HG03095 (cell line): ENCODE results near the gene TRIM39.

ENCODE experiments used
- ATAC-seq: cut with Tn5 transposase; IDR thresholded peaks from one replicate; pipeline ENCODE4 v1.9.1; 2021; ENCODE audit warnings: moderate library complexity; ENCODE audit not compliant: unreplicated experiment

Gene TRIM39

DNA sequence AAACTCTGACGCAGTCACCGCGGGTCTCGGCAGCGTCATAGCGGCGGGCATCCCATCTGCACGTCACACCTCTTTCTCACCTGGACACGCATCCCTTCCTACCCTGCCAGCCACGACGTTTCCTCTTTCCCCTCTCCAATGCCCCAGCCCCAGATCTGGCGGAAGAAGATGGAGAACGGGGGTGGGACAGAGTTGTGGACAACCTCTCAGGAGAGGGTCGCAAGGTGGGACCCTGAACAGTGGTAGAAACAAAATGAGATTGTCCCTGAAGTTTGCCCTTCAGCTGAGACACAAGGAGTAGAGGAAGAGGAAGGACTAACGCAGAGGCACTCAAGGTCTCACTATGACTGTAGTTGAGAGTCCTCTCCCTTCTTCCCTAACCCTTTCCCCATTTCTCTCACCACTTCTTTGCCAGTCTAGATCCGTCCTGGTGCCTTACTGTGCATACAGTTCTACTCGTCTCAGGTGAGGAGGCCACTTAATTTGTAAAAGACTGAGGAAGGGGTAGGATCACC is 562 bp downstream of the TRIM39 start:
- ATAC-seq: no peak

DNA sequence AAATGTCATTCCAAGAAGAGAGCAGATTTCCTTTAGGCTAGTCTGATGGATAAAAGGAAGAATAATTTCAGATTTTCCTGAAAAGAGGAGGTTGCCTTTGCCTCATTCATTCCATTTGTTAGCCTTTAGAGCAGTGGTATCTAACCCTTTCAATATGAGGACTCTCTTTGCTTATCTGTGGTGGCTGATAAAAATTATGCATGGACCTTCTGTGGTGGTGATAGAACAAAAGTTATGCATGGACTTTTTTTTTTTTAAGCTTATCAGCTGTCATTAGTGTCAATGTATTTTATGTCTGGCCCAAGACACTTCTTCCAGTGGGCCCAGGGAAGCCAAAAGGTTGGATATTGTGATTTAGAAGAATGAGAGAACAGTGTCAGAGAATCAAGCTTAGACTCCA is 1.7 kb downstream of the TRIM39 start:
- no peak for ATAC-seq

DNA sequence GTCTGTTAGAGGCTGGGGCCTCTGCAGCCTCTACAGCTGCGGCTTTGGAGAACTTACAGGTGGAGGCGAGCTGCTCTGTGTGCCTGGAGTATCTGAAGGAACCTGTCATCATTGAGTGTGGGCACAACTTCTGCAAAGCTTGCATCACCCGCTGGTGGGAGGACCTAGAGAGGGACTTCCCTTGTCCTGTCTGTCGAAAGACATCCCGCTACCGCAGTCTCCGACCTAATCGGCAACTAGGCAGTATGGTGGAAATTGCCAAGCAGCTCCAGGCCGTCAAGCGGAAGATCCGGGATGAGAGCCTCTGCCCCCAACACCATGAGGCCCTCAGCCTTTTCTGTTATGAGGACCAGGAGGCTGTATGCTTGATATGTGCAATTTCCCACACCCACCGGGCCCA is 2.6 kb downstream of the TRIM39 start:
- ATAC-seq: no peak

DNA sequence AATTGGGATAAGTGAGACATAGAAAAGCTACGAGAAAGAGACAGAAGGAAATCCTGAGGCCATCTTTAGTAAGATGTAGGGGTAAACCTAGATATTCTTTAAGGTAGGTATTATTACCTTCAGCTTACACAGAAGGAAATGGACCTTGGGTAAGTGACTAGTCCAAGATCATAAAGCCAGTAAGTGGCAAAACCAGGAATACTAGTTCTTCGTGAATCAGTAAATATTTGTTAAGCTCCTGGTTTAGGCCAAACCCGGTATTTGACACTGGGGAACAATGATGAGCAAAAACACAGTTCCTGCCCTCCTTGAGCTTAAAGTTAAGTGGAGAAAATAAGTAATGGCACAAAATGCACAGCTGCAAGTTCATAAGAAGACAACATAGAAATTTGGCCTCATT is 5.3 kb downstream of the TRIM39 start:
- no peak for ATAC-seq

DNA sequence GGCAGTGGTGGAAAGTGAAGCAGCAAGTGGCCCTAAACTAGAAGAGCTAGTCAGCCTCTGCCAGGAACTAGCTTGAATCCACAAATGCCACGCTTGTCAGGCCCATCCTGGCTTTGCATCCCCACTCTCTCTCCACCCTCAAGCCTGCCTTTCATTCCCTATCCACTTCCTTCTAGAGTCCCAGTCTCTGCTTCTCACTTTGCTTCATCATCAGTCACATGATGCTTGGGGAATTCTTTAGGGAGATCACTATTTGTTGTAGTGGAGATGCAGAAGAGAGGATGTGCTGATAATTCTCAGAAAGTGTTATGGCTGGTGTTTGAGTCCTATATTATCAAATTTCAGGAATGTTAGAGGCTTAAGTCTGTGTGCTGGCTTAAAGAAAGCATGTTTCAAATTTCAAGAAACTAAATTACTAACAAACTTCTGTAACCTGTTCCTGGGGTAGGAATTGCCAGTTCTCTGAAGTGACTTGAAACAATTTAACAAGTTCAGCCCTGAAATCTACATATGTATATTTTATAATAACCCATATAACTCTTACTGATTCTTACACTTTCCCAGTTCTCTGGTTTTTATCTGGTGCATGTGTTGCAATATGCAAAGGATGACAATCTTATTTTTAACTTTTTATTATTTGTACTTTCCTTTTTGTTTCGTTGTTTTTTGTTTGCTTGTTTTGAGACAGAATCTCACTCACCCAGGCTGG is 7.5 kb downstream of the TRIM39 start:
- no peak for ATAC-seq

DNA sequence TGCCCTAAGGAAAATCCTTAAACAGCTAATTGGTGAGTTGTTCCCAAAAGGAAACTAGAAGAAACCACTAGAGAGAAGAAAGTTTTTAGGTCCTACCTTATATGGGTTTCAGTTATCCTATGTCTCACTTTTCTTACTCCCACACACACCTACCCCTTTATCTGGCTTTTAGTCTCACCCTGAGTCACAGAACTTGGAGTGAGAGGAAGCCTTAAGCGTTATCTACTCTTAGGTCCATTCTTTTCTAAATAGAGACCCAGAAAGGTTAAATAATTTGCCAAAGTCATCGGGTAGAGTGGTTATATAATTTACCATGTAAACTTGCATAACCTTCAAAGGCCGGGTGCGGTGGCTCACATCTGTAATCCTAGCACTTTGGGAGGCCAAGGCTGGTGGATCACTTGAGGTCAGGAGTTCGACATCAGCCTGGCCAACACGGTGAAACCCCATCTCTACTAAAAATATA is 13.9 kb downstream of the TRIM39 start:
- no peak for ATAC-seq

DNA sequence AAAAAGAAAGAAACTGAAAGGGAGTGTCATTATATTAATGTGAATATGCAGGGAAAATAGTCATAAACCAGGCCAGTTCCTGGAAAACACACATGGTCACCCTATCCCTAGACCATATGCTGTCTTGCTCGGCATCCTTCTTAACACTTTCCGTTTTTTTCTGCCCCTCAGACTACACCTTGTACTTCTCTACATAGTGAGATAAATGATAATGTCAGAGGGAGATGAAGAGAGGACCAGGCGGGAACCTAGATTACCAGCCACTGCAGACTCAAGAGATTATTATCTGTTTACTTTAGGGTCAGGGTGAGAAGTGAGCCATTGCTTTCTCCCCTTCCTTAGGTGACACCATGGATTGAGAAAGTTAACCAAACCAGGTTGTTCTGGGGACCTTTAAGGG is 14.5 kb downstream of the TRIM39 start:
- no peak for ATAC-seq

DNA sequence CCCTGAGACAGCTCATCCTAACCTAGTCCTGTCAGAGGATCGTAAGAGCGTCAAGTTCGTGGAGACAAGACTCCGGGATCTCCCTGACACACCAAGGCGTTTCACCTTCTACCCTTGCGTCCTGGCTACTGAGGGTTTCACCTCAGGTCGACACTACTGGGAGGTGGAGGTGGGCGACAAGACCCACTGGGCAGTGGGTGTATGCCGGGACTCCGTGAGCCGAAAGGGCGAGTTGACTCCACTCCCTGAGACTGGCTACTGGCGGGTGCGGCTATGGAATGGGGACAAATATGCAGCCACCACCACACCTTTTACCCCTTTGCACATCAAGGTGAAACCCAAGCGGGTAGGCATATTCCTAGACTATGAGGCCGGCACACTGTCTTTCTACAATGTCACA is 15.0 kb downstream of the TRIM39 start:
- no peak for ATAC-seq

DNA sequence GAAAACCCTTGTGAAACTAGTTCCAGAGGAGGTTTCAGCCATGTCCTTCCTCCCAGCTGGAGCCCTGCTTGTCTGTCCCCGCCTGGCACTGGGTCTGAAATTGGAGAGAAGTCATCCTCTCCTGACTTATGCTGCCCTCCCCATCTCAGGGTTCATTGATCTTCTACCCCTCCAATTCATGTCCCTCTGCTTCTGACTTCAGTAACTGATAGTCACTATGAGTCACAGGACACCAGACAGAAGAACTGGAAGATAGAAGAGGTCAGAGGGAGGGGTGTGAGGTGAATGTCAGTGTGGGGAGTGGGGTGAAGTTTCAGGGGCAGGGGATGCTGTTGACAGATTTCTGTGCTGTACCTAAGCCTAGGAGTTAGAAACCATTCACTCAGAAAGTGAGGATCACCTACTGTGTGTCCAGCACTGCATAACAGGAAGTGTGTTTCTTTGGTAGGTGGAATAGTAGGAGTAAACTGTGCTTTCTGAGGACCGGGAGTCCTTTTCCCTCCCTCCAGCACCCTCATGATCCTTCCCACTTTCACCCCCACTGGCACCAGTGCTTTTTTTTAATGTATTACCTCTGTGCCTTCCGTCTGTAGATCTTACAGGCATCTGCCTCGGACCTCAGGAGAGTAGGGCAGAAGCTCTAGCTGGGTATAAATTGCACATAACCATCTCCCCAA is 17.6 kb downstream of the TRIM39 start:
- ATAC-seq: no peak

DNA sequence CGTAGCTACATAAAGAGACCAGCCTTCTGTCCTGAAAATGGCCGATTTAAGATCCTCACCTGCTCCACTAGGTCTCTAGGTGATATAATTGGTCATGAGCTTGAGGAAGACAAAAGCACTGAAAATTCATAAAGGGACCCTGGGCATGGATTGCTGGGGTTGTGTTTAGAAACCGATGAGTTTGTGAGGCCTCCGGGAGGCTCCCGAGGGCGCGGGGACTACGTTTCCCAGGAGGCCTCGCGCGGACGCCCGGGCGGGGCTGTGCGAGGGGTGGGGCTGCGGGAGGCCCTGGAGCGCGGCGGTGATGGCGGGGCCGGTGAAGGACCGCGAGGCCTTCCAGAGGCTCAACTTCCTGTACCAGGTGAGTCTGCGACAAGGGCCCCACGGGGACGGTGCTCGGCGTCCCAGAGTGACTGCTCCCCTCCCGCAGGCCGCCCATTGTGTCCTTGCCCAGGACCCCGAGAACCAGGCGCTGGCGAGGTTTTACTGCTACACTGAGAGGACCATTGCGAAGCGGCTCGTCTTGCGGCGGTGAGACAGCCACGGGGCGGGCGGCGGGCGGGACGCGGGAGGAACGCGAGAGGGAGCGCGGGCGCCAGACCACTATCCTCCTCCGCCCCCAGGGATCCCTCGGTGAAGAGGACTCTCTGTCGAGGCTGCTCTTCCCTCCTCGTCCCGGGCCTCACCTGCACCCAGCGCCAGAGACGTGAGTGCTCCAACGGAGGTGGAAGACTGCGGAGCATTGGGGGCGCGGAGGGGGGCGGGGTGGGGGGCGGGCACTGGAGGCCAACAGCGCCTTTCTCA is 18.3 kb downstream of the TRIM39 start, which contains the start of gene RPP21:
RPP21 (plus strand) TSS at position 289 of the 804 bp plus-strand sequence; CDS start at position 305, 16 bp downstream.
- ATAC-seq: peak; percentile 91

DNA sequence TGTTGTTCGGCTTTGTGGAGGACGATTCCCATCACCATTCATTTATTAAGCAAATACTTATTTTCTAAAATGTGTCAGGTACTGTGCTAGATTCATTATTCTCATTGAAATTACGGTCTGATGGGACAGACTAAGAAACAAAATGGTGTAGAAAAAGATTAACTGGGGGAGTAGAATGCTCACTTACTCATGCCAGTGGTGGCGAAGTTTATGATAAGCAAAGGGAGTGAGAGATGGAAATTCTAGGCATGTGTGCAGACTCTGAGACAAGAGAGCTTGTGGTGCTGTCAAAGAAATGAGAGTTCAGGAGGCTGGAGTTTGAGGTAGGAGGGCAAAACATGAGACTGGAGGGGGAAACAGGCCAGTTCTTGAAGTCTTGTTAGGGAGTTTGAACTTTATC is 19.1 kb downstream of the TRIM39 start:
- no peak for ATAC-seq

DNA sequence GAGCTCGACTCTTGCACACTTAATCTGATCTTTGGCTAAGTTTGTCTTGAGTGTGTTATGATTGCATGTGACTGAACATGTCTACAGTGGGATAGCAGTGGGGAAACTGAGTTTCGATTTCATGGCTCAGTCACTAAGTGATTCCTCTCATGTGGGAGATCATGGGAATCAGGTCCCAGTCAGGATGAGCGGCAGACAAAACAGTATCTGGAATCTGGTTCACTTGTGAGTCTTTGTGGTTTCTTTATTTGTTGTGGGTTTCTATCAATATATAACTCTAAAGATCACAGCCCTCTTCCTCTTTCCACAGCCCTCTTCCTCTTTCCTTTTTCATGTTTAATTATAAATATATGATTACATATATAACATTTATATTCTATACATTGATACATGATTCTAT is 22.2 kb downstream of the TRIM39 start:
- ATAC-seq: no peak

DNA sequence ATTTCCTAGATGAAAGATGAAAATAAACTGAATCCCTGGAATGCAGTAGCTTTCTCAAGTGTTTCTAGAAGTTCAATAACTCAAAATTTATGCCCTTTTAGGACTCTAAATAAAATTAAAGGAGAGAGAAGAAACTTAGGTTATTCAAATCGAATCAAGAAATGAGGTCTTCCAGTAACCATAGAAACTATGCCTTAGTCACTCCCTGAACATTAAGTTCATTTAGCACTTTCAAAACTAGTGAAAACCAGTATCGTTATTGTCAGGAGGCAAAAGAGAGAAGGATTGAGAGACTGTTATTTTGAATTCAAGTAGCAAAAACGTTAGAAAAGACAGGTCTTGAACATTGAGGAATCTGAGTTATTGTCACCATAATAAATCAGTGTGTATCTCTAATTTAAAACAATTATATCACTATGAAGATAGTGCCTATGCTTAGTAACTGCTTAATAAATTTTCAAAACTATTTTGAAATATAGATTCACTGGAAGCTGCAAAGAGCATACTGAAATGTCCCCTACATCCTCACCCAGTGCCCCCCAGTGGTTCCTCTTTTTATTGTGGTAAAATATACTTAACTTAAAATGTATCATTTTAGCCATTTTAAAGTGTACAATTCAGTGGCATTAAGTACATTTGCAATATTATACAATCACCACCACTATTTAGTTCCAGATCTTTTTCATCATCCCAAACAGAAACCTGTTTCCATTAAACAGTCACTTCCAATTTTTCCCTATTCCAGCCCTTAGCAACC is 22.9 kb downstream of the TRIM39 start:
- ATAC-seq: no peak

DNA sequence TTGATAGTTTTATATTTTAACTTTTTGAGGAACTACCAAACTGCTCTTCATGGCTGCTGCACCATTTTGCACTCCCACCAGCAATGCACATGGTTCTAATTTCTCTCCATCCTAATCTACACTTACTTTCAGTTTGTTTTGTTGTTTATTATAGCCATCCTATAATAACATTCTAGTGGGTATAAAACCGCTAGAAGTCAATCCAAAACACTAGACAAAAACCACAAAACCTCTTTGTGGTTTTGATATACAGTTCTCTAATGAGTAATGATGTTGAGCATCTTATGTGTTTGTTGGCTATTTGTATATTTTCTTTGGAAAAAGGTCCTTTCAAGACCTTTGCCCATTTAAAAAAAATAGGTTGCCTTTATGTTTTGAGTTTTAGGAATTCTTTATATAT is 23.8 kb downstream of the TRIM39 start:
- no peak for ATAC-seq

DNA sequence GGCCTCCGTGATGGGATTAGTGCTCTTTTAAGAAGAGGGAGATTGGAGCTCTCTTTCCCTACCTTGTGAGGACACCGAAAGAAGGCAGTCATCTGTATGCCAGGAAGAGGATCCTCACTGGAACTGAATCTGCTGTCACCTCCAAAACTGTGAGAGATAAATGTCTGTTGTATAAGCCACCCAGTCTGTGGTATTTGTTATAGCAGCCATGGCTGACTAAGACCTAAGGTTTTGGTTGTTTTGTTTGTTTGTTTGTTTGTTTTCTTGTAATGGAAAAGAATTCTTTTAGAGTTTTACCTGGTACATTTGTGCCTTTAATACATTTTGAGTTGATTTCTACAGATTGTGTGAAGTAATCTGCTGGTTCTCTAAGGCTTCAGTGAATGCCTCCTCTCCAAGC is 25.8 kb downstream of the TRIM39 start:
- ATAC-seq: no peak

DNA sequence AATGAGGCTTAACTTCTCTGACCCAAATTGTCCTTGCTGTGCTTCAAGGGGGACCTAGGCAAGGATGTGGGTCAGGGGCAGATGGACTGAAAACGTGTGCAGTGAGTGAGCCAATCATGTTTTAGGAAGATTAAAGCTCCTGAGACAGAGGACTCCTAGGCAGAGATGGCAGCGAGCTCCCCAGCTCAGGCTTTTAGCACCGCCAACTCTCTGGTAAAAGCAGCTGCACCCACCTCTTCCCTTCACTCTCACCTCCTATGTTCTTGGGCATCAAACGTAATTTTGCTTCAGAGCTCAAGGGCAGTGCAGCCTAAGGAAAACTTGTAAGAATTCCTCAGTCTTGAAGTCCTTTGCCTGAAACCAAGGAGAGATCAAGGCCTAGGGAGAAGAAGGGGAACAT is 28.6 kb downstream of the TRIM39 start:
- ATAC-seq: no peak

DNA sequence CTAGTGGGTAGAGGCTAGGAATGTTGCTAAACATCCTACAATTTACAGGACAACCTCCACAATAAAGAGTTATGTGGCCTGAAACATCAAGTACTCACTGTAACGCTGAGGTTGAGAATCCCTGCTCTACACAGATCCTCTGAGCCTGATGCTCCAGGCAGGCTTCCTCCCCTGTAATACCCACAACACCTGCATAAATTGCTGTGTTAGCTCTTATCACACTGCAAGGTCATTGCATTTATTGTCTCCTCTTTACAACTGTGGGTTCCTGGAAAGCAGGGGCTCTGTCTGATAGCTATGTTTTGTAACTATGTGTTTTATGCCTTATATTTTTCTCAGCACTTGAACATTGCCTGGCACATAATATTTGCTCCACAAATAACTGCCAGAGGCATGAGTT is 29.8 kb downstream of the TRIM39 start:
- no peak for ATAC-seq

DNA sequence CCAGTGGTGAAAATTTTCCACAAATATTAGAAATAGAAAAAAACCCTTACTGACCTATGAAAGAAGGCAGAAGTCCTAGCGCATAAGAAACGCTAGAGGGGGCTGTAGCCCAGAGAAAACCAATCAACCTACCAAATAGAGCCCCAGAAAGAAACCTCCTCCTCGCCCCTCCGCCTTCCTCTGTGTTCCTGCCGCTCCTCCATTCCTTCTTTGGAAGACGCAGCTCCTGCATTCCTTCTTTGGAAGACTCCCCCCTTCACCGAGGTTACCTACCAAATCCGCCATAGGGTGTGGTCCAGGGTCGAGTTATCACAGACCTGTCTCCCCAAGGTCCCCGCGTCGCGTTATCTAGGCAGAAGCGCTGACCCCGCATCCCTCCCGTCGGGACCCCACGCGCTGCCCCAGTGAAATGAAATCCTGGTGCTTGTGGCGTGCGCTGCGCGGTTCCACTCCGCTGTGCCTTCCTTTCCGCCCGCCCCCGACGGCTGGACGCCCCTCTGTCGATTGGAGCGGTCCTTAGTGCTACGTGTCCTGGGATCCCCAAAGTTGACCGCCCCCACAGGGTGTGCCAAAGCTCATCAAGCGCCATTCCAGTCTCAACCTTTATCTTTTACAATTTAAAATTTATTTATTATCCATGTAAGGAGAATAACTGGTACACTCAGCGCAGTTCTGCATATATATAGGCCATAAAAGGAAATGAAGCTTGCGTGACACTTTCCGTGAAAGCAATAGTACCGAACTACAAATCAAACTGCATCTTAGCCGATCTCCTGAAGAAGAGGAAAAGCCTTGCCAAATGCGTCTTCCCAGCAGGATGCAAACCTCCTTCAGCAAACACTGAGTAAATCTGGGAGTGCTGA is 31.2 kb downstream of the TRIM39 start:
- ATAC-seq: no peak

DNA sequence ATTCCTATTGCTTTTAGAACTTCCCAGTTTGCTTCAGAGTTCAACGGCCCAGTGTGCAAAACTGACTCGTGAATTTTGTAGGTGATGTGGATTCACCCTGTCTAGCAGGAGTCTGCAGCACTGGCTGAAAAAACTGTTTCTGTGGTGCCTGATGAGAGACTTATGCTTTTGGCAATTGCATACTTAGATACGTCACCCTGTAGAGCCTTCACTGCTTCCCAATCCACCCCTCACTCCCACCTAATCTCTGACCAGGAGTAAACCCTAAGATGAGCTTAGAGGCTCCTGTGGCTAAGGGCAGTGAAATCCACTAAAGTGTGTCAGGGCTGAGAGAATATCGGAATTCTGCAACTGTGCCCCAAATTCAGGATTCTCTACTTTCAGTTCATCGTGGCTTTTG is 32.5 kb downstream of the TRIM39 start:
- ATAC-seq: no peak

DNA sequence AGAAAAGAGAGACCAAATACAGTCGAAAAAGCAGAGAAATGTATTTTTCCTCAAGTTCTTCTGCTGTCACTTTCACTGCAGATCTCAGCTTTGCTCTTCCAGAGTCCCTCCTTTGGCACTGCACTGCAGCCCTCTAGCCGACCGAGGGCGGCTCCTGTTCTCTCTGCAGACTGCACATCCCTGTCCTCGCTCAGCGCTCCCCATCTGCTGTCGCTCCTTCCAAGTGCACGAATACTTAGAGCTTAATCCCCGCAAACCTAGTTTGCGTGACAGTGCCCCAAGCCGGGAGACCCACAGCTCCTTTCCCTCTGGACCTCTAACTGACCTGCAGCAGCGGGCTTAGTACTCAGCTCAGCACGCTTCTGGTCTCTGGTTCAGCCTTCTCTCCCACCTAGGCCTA is 33.4 kb downstream of the TRIM39 start:
- ATAC-seq: no peak
